ENCODE measurements around the gene ACTN2.

DNA sequence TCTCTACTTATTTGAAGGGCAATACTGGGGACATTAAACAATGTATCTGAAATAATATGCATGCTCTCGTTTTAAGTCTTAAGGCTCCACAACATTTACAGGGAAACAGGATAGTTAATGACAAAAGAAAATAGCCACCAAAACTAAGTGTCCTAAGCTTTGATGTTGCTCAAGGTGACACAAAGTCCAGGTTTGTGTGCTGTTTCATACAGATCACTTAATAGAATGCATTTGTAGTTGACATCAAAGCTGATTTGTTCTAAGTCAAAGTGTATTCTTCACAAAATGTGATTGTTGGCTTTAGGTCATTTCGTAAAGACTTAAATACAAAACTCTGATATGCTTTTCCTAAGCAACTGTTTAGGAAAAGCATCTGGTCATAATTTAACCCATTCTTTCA, 71.3 kb downstream of the ACTN2 start:
- TF ChIP-seq, protein P1, sequence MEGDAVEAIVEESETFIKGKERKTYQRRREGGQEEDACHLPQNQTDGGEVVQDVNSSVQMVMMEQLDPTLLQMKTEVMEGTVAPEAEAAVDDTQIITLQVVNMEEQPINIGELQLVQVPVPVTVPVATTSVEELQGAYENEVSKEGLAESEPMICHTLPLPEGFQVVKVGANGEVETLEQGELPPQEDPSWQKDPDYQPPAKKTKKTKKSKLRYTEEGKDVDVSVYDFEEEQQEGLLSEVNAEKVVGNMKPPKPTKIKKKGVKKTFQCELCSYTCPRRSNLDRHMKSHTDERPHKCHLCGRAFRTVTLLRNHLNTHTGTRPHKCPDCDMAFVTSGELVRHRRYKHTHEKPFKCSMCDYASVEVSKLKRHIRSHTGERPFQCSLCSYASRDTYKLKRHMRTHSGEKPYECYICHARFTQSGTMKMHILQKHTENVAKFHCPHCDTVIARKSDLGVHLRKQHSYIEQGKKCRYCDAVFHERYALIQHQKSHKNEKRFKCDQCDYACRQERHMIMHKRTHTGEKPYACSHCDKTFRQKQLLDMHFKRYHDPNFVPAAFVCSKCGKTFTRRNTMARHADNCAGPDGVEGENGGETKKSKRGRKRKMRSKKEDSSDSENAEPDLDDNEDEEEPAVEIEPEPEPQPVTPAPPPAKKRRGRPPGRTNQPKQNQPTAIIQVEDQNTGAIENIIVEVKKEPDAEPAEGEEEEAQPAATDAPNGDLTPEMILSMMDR (IDR thresholded peaks at IDR 0.05), result no peak
- TF ChIP-seq POLR2A (IDR thresholded peaks at IDR 0.05), result no peak
